HG03575 (cell line): ENCODE data around the gene RAI14.
"Not testable (repeated sequence)": the region's sequence is repeated elsewhere in the genome, so short reads cannot be mapped to it uniquely, and the experiment has no call there.

Experiments used
- ATAC-seq: cut with Tn5 transposase; IDR thresholded peaks from one replicate; pipeline ENCODE4 v1.9.1; 2021; ENCODE audit not compliant: unreplicated experiment, insufficient number of reproducible peaks, low FRiP score; ENCODE audit errors: extremely low read depth

Gene RAI14

DNA sequence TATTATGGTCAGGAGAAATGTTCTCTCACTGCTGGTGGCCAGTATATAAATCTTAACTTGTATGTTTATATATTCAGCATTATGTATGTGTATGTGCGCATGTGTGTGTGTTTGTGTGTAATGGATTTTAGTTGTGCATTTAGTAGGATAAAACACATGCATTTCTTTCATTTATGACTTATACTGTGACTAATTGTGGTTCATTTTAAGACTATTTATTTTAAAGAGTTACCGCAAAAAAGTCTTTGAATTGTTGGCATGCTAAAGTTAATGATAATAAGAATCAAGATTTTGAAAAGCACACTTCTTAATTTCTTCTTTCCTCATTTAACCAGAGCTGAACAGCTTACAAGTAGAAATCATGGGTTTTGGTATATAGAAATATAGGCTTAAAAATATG lies 60.9 kb downstream of the RAI14 start:
- no peak for ATAC-seq

DNA sequence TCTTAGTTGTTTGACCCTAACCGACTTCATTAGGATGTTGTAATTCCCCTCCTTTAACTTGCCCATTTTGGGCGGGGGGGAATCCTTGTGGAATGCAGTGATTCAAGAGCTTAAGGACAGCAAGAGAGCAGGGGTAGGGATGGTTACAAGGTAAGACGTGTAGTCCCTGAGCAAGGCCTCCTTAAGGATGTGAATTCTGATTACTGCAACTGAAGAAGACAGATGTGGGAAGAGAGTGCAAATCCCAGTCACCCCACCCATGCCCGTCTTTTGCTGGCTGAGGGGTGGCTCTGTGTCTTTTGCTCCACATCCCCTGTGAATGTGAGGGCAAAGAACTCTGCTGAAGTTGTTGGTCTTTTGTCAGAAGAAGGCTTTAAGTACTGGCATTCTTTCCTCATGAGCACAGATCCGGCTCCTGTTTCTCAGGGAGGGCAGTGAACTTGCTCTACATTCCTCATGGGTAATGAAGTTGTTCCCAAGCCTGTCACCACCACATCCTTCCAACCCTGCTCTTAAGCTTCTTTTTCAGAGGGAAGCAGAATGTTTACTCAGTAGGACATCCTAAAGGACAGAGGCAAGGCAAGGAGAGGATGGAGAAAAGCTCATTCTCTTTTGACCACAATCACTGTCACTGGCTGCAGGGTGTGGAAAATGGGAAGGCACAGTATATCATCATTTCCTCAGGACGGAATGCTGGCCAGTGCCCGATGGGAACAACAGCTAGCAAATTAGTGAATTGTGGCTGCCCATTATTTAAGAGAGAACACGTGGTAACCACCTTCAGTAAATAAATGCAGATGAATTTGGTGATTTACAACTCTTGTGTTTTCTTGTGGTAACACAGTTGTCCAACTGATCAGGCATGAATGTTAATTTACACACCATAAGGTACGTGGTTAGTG lies 61.5 kb downstream of the RAI14 start:
- ATAC-seq: no peak

DNA sequence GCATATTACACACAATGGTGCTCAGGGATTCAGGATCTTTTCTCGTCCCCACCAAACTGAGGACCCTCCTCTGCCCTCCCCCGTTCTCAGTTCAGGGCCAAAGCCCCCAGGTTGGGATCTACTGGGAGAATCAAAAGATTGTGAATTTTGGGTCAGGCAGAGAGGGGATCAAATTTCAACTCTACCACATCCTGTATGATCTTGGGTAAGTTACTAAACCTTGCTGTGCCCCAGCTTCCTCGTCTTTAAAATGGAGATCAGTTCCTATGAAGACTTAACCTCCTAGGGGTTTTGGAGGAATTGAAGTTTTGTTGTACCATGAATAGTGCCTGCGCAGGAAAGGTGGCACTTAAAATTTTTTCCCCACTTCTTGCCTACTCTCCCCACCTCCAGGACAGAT lies 62.4 kb downstream of the RAI14 start:
- ATAC-seq: no peak

DNA sequence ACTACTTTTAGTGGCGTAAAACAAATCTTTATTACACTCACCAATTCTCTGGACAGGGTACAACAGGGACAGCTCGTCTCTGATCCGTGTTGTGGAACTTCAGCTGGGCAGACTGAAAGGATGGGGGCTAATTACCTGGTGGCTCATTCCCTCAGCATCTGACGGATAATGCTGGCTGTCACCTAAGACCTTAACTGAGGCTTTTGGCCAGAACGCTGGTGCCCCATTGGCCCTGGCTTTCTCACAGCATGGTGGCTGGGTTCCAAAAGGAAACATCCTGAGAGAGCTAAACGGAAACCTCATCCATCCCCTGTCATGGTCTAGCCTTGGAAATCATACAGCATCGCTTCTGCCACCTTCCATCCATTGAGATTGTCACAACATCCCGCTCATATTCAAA lies 62.9 kb downstream of the RAI14 start:
- ATAC-seq: no peak

DNA sequence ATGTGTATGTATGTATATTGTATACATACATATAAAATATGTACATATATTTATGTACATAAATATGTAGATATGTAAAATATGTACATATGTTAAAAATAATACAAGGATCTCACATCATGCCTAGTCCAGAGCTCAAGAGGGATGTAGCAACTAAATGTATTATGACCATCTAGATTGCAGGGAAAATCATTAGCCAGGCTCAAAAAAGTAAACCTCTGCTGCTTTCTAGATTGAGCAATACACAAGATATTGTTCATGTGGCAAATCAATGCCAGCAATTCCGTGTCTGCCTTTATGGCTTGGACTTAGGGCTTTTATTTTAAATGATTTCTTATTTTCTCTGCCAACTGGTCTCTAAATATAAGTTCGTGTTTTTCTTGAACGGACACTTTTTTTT lies 65.2 kb downstream of the RAI14 start:
- ATAC-seq: no peak

DNA sequence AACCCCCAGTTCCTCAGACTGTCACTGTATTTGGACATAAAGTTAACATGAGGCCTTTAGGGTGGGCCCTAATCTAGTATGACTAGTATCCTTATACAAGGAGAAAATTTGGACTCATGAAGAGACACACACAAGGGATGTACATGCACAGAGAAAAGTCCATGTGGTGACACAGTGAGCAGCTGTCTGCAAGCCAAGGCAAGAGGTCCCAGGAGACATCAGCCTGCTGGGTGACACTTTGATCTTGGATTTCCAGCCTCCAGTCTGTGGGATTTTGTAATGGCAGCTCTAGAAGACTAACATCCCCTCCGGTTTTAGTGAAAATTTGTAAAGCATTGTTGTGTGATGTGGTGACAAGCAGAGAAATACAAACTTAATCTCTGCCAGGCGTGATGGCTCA lies 66.1 kb downstream of the RAI14 start:
- ATAC-seq: no peak

DNA sequence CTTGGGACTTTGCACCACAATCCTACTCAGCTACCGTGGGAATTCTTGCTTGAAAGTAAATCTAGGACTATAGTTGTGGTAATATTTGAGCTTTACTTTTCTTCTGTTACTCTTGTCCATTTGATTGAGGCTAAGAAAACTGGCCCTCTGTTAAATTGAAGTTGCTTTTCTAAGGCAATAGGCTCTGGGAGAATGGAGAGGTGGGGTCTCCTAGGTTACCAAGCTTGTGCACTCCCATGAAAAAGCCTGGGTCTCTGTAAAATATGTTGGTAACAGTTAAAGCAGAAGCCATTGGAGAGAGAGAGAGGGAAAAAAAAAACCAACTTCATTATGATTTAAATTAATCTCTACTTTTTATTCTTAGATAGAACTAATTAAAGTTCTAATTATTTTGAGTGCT lies 68.6 kb downstream of the RAI14 start:
- ATAC-seq: no peak

DNA sequence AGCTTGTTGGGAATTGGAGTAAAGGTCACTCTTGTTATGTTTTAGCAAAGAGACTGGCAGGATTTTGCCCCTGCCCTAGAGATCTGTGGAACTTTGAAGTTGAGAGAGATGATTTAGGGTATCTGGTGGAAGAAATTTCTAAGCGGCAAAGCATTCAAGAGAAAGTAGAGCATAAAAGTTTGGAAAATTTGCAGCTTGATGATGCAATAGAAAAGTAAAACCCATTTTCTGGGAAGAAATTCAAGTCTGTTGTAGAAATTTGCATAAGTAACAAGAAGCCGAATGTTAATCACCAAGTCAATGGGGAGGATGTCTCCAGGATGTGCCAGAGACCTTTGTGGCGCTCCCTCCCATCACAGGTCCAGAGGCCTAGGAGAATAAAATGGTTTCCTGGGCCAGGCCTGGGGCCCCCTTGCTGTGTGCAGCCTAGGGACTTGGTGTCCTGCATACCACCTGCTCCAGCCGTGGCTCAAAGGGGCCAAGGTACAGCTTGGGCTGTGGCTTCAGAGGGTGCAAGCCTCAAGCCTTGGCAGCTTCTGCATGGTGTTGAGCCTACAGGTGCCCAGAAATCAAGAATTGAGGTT lies 71.1 kb downstream of the RAI14 start:
- ATAC-seq: not testable (repeated sequence)

DNA sequence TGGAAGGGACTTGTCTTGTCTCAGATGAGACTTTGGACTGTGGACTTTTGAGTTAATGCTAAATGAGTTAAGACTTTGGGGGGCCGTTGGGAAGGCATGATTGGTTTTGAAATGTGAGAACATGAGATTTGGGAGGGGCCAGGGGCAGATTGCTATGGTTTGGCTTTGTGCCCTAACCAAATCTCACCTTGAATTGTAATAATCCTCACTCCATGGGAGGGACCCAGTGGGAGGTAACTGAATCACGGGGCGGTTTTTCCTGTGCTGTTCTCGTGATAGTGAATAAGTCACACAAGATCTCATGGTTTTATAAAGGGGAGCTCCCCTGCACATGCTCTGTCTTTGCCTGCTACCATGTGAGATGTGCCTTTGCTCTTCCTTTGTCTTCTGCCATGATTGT lies 72.1 kb downstream of the RAI14 start:
- ATAC-seq: no peak

DNA sequence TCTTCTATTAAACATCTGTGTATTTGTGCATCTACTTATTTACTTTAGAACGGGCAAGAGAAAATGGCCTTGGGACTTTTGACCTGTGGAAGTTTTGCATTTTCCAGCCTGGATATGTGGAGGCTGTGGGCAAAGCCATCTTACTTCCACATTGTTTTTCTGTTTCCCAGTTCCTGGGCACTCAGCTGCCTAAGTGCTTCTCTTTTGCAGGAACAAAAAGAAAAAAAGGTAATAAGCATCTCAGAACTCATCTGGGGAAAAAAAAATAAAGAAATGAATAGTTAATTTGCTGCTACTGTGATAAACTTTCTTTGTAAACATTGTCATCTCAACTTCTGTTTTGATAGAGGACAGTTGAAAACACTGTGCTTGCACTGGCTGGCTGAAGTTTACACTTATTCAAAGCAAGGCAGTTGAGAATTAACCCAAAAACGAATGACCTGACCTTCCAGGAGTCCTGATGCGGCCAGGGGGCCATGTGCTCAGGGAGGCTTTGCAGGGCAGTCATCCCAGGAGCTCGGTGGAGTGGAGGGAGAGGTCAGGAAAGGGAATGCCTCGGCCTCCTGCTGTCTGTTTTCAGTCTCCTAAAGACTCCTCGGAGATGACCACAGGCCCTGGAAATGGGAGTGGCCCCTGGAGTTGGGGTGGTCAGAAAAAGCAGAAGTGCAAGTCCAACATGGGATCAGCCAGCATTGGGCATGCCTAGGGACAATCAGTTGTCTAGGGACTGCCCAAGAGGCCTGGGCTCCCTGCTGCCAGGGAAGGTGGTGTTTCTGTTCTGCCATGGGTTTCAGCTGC lies 75.5 kb downstream of the RAI14 start:
- ATAC-seq: no peak

DNA sequence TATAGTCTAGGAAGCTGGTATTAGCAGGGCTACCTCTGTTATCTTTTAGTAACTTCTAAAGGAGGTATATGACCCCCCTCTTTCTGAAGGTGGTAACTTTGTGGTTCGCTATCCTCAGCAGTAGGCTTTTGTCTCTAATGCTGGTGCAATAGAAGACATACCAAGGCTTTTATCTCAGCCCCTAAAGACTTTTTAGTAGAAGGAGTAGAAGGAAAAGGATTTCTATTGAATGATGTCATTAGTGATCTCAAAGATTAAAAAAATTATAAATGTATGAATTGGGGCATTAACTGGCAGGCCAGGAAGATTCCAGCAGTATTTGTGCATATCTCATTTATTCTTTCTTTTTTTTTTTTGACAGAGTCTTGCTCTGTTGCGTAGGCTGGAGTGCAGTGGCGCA lies 78.2 kb downstream of the RAI14 start:
- no peak for ATAC-seq

DNA sequence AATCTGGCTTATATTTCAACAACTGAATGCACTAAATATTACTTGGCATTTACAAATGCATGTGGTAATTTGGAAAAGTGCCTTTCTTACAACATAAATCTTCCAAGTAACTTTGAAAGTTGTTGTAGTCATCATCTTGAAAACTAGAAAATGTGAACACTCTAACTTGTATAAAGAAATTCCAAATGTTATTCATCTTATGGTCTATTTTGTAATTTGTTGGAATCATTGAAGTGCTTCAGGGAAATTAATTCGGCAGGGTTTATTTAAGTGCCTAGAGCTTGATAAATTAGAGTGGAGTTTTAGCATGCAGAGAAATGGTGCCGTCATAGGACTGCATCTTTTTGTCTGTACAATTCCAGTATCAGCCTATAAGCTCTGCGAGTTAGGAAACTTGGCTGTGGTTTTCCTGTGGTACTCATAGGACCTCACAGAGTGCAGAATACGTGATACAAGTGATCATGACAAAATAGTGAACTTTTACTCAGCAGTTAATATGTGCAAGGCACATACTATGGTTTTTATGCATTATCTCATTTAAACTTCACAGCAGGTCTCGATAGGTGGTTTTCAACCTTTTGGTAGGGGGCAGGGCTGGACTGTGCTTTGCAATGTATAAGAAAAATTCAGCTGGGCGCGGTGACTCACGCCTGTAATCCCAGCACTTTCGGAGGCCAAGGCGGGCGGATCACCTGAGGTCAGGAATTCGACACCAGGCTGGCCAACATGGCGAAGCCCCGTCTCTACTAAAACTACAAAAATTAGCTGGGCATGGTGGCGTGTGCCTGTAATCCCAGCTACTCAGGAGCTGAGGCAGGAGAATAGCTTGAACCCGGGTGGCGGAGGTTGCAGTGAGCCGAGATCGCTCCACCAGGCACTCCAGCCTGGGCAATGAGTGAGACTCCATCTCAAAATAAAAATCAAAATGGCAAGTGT lies 79.6 kb downstream of the RAI14 start:
- ATAC-seq: no peak

DNA sequence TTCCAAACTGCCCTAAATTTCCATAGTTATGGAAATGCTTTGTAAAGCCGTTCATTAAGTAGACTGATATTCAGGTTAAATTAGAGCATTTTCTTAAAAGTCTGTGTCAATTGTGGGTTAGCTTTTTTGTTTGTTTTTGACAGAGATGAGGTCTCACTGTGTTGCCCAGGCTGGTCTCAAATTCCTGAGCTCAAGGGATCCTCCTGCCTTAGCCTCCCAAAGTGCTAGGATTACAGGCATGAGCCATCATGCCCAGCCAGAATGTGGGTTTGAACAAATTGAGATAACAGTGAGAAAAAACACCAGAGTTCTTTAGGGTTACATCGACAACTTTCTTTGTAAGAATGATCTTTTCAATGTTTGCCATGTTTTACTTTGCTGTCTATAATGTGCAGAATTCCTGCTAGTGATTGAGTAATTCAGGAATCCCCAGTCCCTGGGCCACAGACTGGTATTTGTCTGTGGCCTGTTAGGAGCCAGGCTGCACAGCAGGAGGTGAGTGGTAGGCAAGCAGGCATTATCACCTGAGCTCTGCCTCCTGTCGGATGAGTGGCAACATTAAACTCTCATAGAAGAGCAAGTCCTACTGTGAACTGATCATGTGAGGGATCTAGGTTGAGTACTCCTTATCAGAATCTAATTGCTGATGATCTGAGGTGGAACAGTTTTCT lies 80.5 kb downstream of the RAI14 start:
- no peak for ATAC-seq

DNA sequence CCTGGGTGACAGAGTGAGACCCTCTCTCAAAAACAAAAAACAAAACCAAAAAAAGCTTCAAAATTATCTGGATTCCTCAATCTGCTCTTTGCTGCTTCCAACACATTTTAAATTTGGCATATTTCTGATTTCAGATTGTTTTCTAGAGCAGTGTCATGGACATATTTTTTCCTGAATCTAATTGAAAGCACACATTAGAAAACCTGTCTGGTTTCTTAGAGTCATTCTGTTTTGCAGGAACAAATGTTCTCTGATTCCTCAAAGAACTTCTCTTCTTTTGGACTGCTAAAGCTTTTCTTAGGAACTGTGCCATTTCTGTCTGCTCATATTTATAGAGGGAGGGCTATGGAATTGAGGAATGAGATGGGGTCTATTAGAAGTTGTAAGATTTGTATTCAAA lies 81.6 kb downstream of the RAI14 start:
- ATAC-seq: no peak

DNA sequence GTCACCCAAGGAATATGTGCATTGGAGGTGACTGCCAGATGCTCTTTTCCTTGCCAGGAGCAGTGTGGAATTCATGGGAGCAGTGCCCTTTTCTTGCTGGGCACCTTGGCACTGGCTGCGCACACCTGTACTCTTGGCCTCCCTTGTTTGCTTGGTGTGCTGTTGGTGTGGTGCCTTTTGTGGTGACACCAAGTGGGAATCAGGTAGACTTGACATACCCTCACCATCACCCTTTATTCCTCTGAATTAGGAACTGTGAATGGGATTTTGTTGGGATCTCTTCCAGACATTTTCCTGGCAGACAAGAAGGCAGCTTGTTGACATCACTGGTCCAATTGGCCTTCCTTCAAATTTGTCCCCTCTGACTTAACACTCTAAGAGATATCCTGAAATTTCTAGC lies 82.3 kb downstream of the RAI14 start:
- ATAC-seq: no peak

DNA sequence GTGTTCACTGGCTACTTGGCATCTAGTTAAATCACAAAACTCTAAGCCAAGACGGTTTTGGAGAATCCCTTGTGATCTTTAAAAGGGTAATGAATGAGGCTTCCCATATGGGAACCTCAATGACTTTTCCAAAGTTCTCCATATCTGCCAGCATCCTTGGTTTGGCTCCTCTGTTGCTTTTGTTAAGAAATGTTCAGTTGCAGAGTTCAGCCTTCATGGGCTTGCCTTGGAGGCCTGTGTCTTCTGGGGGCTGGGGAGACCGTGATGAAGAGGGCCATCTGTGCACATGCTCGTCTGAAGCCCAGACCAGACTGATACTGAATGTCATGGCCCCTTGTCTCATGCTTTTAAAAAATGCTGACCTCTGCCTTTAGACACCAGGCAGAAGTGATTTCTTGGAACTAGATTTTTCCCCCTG lies 84.3 kb downstream of the RAI14 start:
- ATAC-seq: no peak

DNA sequence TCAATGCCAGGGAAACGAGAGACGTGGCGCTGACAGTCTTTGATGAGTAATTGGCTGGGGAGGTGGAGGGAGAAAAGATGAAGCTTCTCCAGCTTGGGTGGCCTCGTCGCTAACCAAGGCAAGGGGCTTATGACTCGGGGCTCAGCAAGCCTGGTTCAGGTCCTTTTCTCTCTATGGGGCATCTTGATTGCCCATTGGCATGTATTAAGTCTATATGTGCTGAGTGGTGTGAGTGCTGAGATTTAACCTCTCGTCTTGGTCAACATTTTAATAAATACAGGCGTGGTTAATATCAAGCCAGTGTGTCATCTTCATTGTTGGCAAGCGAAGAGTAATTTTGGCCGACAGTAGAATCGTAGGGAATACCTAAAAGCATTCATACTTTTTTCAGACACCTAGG lies 85.9 kb downstream of the RAI14 start:
- ATAC-seq: no peak

DNA sequence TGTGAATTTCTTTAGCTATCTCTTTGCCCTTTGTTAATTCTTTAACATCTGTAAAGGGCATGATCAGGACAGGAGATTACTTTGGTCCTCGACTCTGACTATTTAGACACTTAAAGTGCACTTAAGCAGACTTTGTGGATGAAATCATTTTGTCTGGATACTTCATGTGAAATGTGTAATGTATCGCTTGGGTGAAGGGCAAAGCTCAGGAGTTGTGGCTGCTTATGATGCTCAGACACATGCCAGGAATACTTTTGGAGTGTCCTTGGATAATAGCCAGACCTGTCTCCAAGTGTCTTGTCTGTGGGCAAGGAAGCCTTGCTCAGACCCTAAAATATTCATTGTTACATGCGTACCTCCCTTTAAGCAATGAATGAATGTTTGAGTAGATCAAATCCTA lies 87.8 kb downstream of the RAI14 start:
- ATAC-seq: no peak
